A172 (cell line): ENCODE measurements around the gene TMC2. TPM values are rescaled to one million over a fixed set of nuclear protein-coding genes. Genes with fewer than 3 reads are reported as not detected.
"Not testable (repeated sequence)": the region's sequence is repeated elsewhere in the genome, so short reads cannot be mapped to it uniquely, and the experiment has no call there.

ENCODE experiments used
- DNase-seq: peaks from one replicate; pipeline ENCODE4 v3.0.0-alpha.2; 2015; ENCODE audit warnings: low spot score
- total RNA-seq: library from RNA; depleted of rRNA; stranded (reverse); fragments of >200 nt; shearing (Covaris generic); gene quantifications from 2 replicates; pipeline ENCODE4 v1.2.3, GENCODE V29; 2014

TMC2 gene
- total RNA-seq, 1 experiment from 2014 or later = not detected

GRCh38 chr20:2526218-2526583, 10.2 kb upstream of the TMC2 start:
- not testable (repeated sequence) for DNase-seq

- no peak for DNase-seq
These were observed 8.6 kb upstream of the TMC2 start for GRCh38 chr20:2527762-2528161.

GRCh38 chr20:2528671-2529271, 7.6 kb upstream of the TMC2 start:
- no peak for DNase-seq

- no peak for DNase-seq
These were observed 3.3 kb upstream of the TMC2 start for GRCh38 chr20:2533118-2533517.

- no peak for DNase-seq
These were observed 438 bp upstream of the TMC2 start for GRCh38 chr20:2535711-2536559.

GRCh38 chr20:2537101-2537500, 728 bp downstream of the TMC2 start:
- DNase-seq = no peak

- DNase-seq = no peak
These were observed 2.0 kb downstream of the TMC2 start for GRCh38 chr20:2538356-2538755.

- no peak for DNase-seq
These were observed 2.8 kb downstream of the TMC2 start for GRCh38 chr20:2538931-2539720.

- no peak for DNase-seq
These were observed 5.6 kb downstream of the TMC2 start for GRCh38 chr20:2541940-2542339.

GRCh38 chr20:2542361-2542760, 6.0 kb downstream of the TMC2 start:
- no peak for DNase-seq

GRCh38 chr20:2544211-2544610, 7.8 kb downstream of the TMC2 start:
- no peak for DNase-seq

GRCh38 chr20:2545594-2545993, 9.2 kb downstream of the TMC2 start:
- DNase-seq = no peak

- DNase-seq = no peak
These were observed 21.7 kb downstream of the TMC2 start for GRCh38 chr20:2557873-2558580.

- DNase-seq = no peak
These were observed 22.4 kb downstream of the TMC2 start for GRCh38 chr20:2558581-2559278.

- no peak for DNase-seq
These were observed 22.9 kb downstream of the TMC2 start for GRCh38 chr20:2559279-2559626.

GRCh38 chr20:2559651-2560050, 23.3 kb downstream of the TMC2 start:
- DNase-seq = no peak

GRCh38 chr20:2563116-2563515, 26.7 kb downstream of the TMC2 start:
- DNase-seq = no peak

GRCh38 chr20:2564406-2564805, 28.0 kb downstream of the TMC2 start:
- no peak for DNase-seq

GRCh38 chr20:2575682-2576081, 39.3 kb downstream of the TMC2 start:
- DNase-seq = no peak

GRCh38 chr20:2576317-2576727, 39.9 kb downstream of the TMC2 start:
- DNase-seq = no peak

GRCh38 chr20:2578475-2579192, 42.3 kb downstream of the TMC2 start:
- no peak for DNase-seq
